Caco-2 (cell line): ENCODE measurements around the gene PTP4A1. TPM values are rescaled to one million over a fixed set of nuclear protein-coding genes. Genes with fewer than 3 reads are reported as not detected.

Experiments
- BruUV-seq: library from RNA; stranded (reverse); fragments of 400-500 nt; replicated peaks from 2 replicates; lab custom pipeline; 2021; lab: Mats Ljungman, UMichigan
- CTCF ChIA-PET: fragments of 300-600 bp; sonication (Branson Sonifier 250); formaldehyde crosslinking; loops from one replicate; lab custom pipeline; 2022; ENCODE audit warnings: antibody characterized with exemption; lab: Charles Lee
- POLR2A ChIA-PET: fragments of 300-600 bp; sonication (Branson Sonifier 250); formaldehyde crosslinking; loops from one replicate; lab custom pipeline; 2022; ENCODE audit warnings: antibody characterized with exemption; lab: Charles Lee
- DNase-seq, 2 experiments: peaks; one replicate each; pipeline versions ENCODE4 v3.0.0 to v3.0.0-alpha.2; 2020 to 2022
- H3K27me3 ChIP-seq: replicated peaks from 2 replicates; pipeline ENCODE4 v1.6.0; 2011; ENCODE audit warnings: low read length; ENCODE audit not compliant: control insufficient read depth, insufficient read depth
- H3K36me3 ChIP-seq: 2 replicates; pipeline ENCODE4 v1.5.1; 2011; ENCODE audit warnings: low read length; ENCODE audit not compliant: control insufficient read depth, insufficient read depth
- H3K4me1 ChIP-seq: fragments of 250-450 bp; sonication (Bioruptor Pico); 2 replicates; pipeline ENCODE4 v1.5.1; 2020; ENCODE audit warnings: mild to moderate bottlenecking
- H3K4me3 ChIP-seq: 2 replicates; pipeline ENCODE4 v1.5.1; 2011; ENCODE audit warnings: low read depth, mild to moderate bottlenecking, control low read depth, low read length
- H3K9me3 ChIP-seq: fragments of 250-450 bp; sonication (Bioruptor Pico); 2 replicates; pipeline ENCODE4 v1.5.1; 2020; ENCODE audit warnings: mild to moderate bottlenecking, moderate library complexity
- H3K27ac Mint-ChIP-seq: one replicate; pipeline ENCODE4 v1.8.0; 2022; ENCODE audit warnings: mixed read lengths; ENCODE audit not compliant: unreplicated experiment
- H3K27me3 Mint-ChIP-seq: one replicate; pipeline ENCODE4 v1.8.0; 2022; ENCODE audit warnings: mixed read lengths; ENCODE audit not compliant: insufficient read depth, unreplicated experiment
- H3K36me3 Mint-ChIP-seq: one replicate; pipeline ENCODE4 v1.8.0; 2022; ENCODE audit warnings: mild to moderate bottlenecking, mixed read lengths; ENCODE audit not compliant: insufficient read depth, unreplicated experiment
- H3K4me1 Mint-ChIP-seq: one replicate; pipeline ENCODE4 v1.8.0; 2022; ENCODE audit warnings: low read depth, mixed read lengths; ENCODE audit not compliant: unreplicated experiment
- H3K4me3 Mint-ChIP-seq: one replicate; pipeline ENCODE4 v1.8.0; 2022; ENCODE audit warnings: mild to moderate bottlenecking, moderate library complexity, mixed read lengths; ENCODE audit not compliant: unreplicated experiment
- H3K9me3 Mint-ChIP-seq: one replicate; pipeline ENCODE4 v1.8.0; 2022; ENCODE audit warnings: mixed read lengths; ENCODE audit not compliant: unreplicated experiment
- CTCF ChIP-seq, 2 experiments: fragments of 200-600 bp in 1 of 2; IDR thresholded peaks; 1 replicate in 1 of 2; 2 replicates in 1 of 2; pipeline versions ENCODE4 v1.5.1 to v1.8.0; 2011 to 2022; ENCODE audit warnings: antibody characterized with exemption in 1 of 2, control low read depth in 1 of 2, inconsistent platforms in 1 of 2, low read depth in 1 of 2, low read length in 1 of 2, mild to moderate bottlenecking in 1 of 2, moderate library complexity in 1 of 2; ENCODE audit not compliant: insufficient read depth in 1 of 2, severe bottlenecking in 1 of 2, unreplicated experiment in 1 of 2
- intact Hi-C: fragments of 100-400 bp; cut with micrococcal nuclease; formaldehyde crosslinking; loops from one replicate; pipeline ENCODE4 v1.10.0; 2022; ENCODE audit not compliant: unreplicated experiment
- total RNA-seq: library from RNA; stranded (reverse); gene quantifications from 2 replicates; pipeline ENCODE4 v1.2.3, GENCODE V29; 2022

Gene PTP4A1
- total RNA-seq, 1 experiment from 2014 or later, result 129 TPM

- intact Hi-C loops, result no loop called here
- Histone ChIP-seq H3K4me1 (no peaks in the 10 kb centered on the region), H3K27me3 (no peaks in the 10 kb centered on the region), H3K4me3 (no peak overlapping the region), H3K9me3 (0 out of 2 replicates have a peak, but pooled peaks cover 4% of the 10 kb centered on the region), H3K36me3 (no peaks in the 10 kb centered on the region)
- Mint-ChIP-seq H3K9me3 (no peaks in the 10 kb centered on the region), H3K27me3 (no peaks in the 10 kb centered on the region), H3K4me1 (no peaks in the 10 kb centered on the region), H3K36me3 (no peaks in the 10 kb centered on the region), H3K4me3 (no peak overlapping the region), H3K27ac (no peak overlapping the region)
- TF ChIP-seq CTCF (IDR thresholded peaks at IDR 0.05; ENCODE audit: insufficient read depth in 1 of 2, low read depth in 1 of 2, low read length in 1 of 2, severe bottlenecking in 1 of 2, unreplicated experiment in 1 of 2), result no peak
- ChIA-PET CTCF (no interaction called here), POLR2A (no interaction called here)
- BruUV-seq, result no TSS peak
- DNase-seq, result no peak
Observed at GRCh38 chr6:63609231-63609630, 37.0 kb downstream of the PTP4A1 start.

GRCh38 chr6:63610944-63611343 is 38.7 kb downstream of the PTP4A1 start:
- Histone ChIP-seq H3K4me3 (no peak overlapping the region), H3K4me1 (no peaks in the 10 kb centered on the region), H3K9me3 (0 out of 2 replicates have a peak, but pooled peaks cover 4% of the 10 kb centered on the region), H3K36me3 (no peaks in the 10 kb centered on the region), H3K27me3 (no peaks in the 10 kb centered on the region)
- CTCF ChIA-PET, result no interaction called here
- BruUV-seq, result no TSS peak
- H3K27me3 Mint-ChIP-seq, result no peaks in the 10 kb centered on the region
- TF ChIP-seq CTCF (IDR thresholded peaks at IDR 0.05; ENCODE audit: insufficient read depth in 1 of 2, low read depth in 1 of 2, low read length in 1 of 2, severe bottlenecking in 1 of 2, unreplicated experiment in 1 of 2), result no peak
- DNase-seq, result no peak
- H3K4me3 Mint-ChIP-seq, result no peak overlapping the region
- no peaks in the 10 kb centered on the region for H3K36me3 Mint-ChIP-seq
- POLR2A ChIA-PET, result no interaction called here
- no peaks in the 10 kb centered on the region for H3K4me1 Mint-ChIP-seq
- H3K9me3 Mint-ChIP-seq, result no peaks in the 10 kb centered on the region
- intact Hi-C loops, result no loop called here
- H3K27ac Mint-ChIP-seq, result no peak overlapping the region

GRCh38 chr6:63611560-63611959 is 39.3 kb downstream of the PTP4A1 start:
- POLR2A ChIA-PET, result no interaction called here
- H3K9me3 Mint-ChIP-seq, result no peaks in the 10 kb centered on the region
- 0 out of 2 replicates have a peak, but pooled peaks cover 4% of the 10 kb centered on the region for H3K9me3 ChIP-seq
- no peak overlapping the region for H3K4me3 Mint-ChIP-seq
- H3K36me3 Mint-ChIP-seq, result no peaks in the 10 kb centered on the region
- intact Hi-C loops, result no loop called here
- no TSS peak for BruUV-seq
- no peaks in the 10 kb centered on the region for H3K4me1 ChIP-seq
- H3K4me3 ChIP-seq, result no peak overlapping the region
- no peak for TF ChIP-seq CTCF (IDR thresholded peaks at IDR 0.05; ENCODE audit: insufficient read depth in 1 of 2, low read depth in 1 of 2, low read length in 1 of 2, severe bottlenecking in 1 of 2, unreplicated experiment in 1 of 2)
- peaks cover 3% of the 10 kb centered on the region for H3K27me3 Mint-ChIP-seq
- H3K27me3 ChIP-seq, result no peaks in the 10 kb centered on the region
- no peaks in the 10 kb centered on the region for H3K4me1 Mint-ChIP-seq
- DNase-seq, result no peak
- CTCF ChIA-PET, result no interaction called here
- no peaks in the 10 kb centered on the region for H3K36me3 ChIP-seq
- no peak overlapping the region for H3K27ac Mint-ChIP-seq
